Liver (tissue), 9 donors: Measurements from ENCODE around the gene SYF2. TPM values are rescaled to one million over a fixed set of nuclear protein-coding genes. Genes with fewer than 3 reads are reported as not detected.
"Not testable (repeated sequence)": the region's sequence is repeated elsewhere in the genome, so short reads cannot be mapped to it uniquely, and the experiment has no call there.

Source experiments
- DNase-seq: peaks from one replicate; pipeline ENCODE4 v3.0.0-alpha.2; 2017; ENCODE audit warnings: low spot score
- H3K27ac ChIP-seq, 2 donors: one replicate each; pipeline ENCODE4 v1.7.0; 2013; ENCODE audit warnings: inconsistent platforms in 2 of 2, low read length in 2 of 2, control low read depth in 1 of 2, low read depth in 1 of 2, mild to moderate bottlenecking in 1 of 2
- H3K27me3 ChIP-seq, 4 donors: one replicate each; pipeline versions ENCODE4 v1.6.1 to v1.7.0; 2013; ENCODE audit warnings: low read length in 3 of 4, inconsistent platforms in 1 of 4, mild to moderate bottlenecking in 1 of 4, moderate library complexity in 1 of 4; ENCODE audit not compliant: control insufficient read depth in 4 of 4, insufficient read depth in 4 of 4
- H3K36me3 ChIP-seq, 4 donors: one replicate each; pipeline versions ENCODE4 v1.6.1 to v1.7.0; 2013; ENCODE audit warnings: low read length in 3 of 4, mild to moderate bottlenecking in 3 of 4, low read depth in 1 of 4, moderate library complexity in 1 of 4; ENCODE audit not compliant: control insufficient read depth in 4 of 4, insufficient read depth in 3 of 4
- H3K4me1 ChIP-seq, 4 donors: one replicate each; pipeline versions ENCODE4 v1.6.1 to v1.7.0; 2013; ENCODE audit warnings: low read length in 3 of 4, mild to moderate bottlenecking in 3 of 4, moderate library complexity in 1 of 4; ENCODE audit not compliant: control insufficient read depth in 4 of 4, insufficient read depth in 4 of 4
- H3K4me3 ChIP-seq, 3 donors: one replicate each; pipeline versions ENCODE4 v1.6.1 to v1.7.0; 2013; ENCODE audit warnings: low read length in 3 of 3, control low read depth in 1 of 3, low read depth in 1 of 3, mild to moderate bottlenecking in 1 of 3
- H3K9ac ChIP-seq, 2 donors: one replicate each; pipeline ENCODE4 v1.7.0; 2013; ENCODE audit warnings: low read length in 2 of 2, mild to moderate bottlenecking in 2 of 2, moderate library complexity in 2 of 2, control low read depth in 1 of 2, low read depth in 1 of 2
- H3K9me3 ChIP-seq, 4 donors: one replicate each; pipeline versions ENCODE4 v1.6.1 to v1.7.0; 2013; ENCODE audit warnings: low read length in 3 of 4; ENCODE audit not compliant: control insufficient read depth in 4 of 4
- EGR1 ChIP-seq, 2 donors: IDR thresholded peaks; 2 replicates each; pipeline ENCODE4 v1.6.1; 2016 to 2018; ENCODE audit warnings: antibody characterized with exemption in 2 of 2, low read depth in 2 of 2
- WGBS: extraction: QIAGEN DNeasy Blood & Tissue Kit; methylation state at CpG from one replicate; pipeline ENCODE4 v1.1.7; 2013; 5-methylcytosine and 5-hydroxymethylcytosine counted together
- polyA plus RNA-seq, 2 donors: library from polyadenylated mRNA; stranded (reverse) in 1 of 2; unstranded in 1 of 2; fragments of 200-250 nt in 1 of 2; fragments of >200 nt in 1 of 2; fragmentation: Nextera tagmentation in 1 of 2; extraction: Ambion mirVana in 1 of 2; gene quantifications; one replicate each; pipeline versions ENCODE4 v1.2.1 to v1.2.3, GENCODE V29; 2013 to 2015
- total RNA-seq, 2 donors: library from RNA; depleted of rRNA; stranded (reverse); fragments of >200 nt; gene quantifications; one replicate each; pipeline ENCODE4 v1.2.3, GENCODE V29; 2014
- donor health status: healthy.
- donor health status: healthy.
- donor health status: healthy.
- donor health status: healthy.
- donor health status: healthy.

The SYF2 gene
- total and polyA plus RNA-seq, 4 donors, result 12.0 to 24.0 (median 15.2) TPM

GRCh38 chr1:25278358-25278757 is 46.1 kb upstream of the SYF2 start:
- 67% methylated on average over 2 of the region's 2 CpGs for whole genome bisulfite sequencing
- not testable (repeated sequence) for H3K9me3 ChIP-seq, H3K27me3 ChIP-seq, H3K36me3 ChIP-seq, H3K27ac ChIP-seq, H3K4me1 ChIP-seq, H3K4me3 ChIP-seq, DNase-seq, H3K9ac ChIP-seq

- H3K27ac ChIP-seq, H3K4me3 ChIP-seq, H3K9me3 ChIP-seq, H3K36me3 ChIP-seq, H3K4me1 ChIP-seq, H3K27me3 ChIP-seq, H3K9ac ChIP-seq, DNase-seq: not testable (repeated sequence)
- 86% methylated on average over 1 of the region's 1 CpG for WGBS
Observed at GRCh38 chr1:25277295-25277694, 45.0 kb upstream of the SYF2 start.

- H3K36me3 ChIP-seq, DNase-seq, H3K9me3 ChIP-seq, H3K9ac ChIP-seq, H3K27me3 ChIP-seq, H3K4me3 ChIP-seq, H3K4me1 ChIP-seq, H3K27ac ChIP-seq: not testable (repeated sequence)
- 83% methylated on average over 4 of the region's 4 CpGs for WGBS
Observed at GRCh38 chr1:25275648-25276047, 43.3 kb upstream of the SYF2 start.

GRCh38 chr1:25272238-25272637 is 39.9 kb upstream of the SYF2 start, which contains the start of gene RHD:
RHD (plus strand) TSS chr1:25272509; CDS start chr1:25272548, 39 bp downstream.
- 89% methylated on average over 8 of the region's 8 CpGs for WGBS
- H3K4me3 ChIP-seq, H3K27ac ChIP-seq, DNase-seq, H3K9ac ChIP-seq, H3K36me3 ChIP-seq, H3K4me1 ChIP-seq, H3K27me3 ChIP-seq, H3K9me3 ChIP-seq: not testable (repeated sequence)

- H3K27me3 ChIP-seq, H3K4me1 ChIP-seq, H3K36me3 ChIP-seq, H3K9me3 ChIP-seq, DNase-seq: not testable (repeated sequence)
- H3K9ac ChIP-seq, result peak overlapping the region in 1 of 2 donors; percentile 22
- WGBS, result 36% methylated on average over 14 of the region's 14 CpGs
- peak overlapping the region in 1 of 3 donors; percentile 46 for H3K4me3 ChIP-seq
- peak overlapping the region in 1 of 2 donors; percentile 74 for H3K27ac ChIP-seq
Observed at GRCh38 chr1:25268143-25268760, 36.0 kb upstream of the SYF2 start.

GRCh38 chr1:25267288-25268142 is 35.2 kb upstream of the SYF2 start:
- Histone ChIP-seq H3K4me3 (peak overlapping the region in 2 of 3 donors; percentile 41 to 46), H3K9ac (peak overlapping the region in 1 of 2 donors; percentile 22), H3K27ac (peak overlapping the region; percentile 74 to 79)
- peak in 1 of 2 donors; percentile 34 for TF ChIP-seq EGR1 (IDR thresholded peaks at IDR 0.05; ENCODE audit: low read depth in 2 of 2)
- not testable (repeated sequence) for H3K4me1 ChIP-seq, H3K9me3 ChIP-seq, H3K36me3 ChIP-seq, H3K27me3 ChIP-seq
- DNase-seq, result peak; percentile 65
- under 1% methylated on average over 35 of the region's 56 CpGs for WGBS

GRCh38 chr1:25266554-25267287 is 34.4 kb upstream of the SYF2 start:
- not testable (repeated sequence) for H3K9ac ChIP-seq, DNase-seq, H3K27ac ChIP-seq

GRCh38 chr1:25260336-25260735 is 28.0 kb upstream of the SYF2 start:
- not testable (repeated sequence) for H3K27ac ChIP-seq

More at GRCh38 chr1:25266554-25267287, 34.4 kb upstream of the SYF2 start:
- not testable (repeated sequence) for H3K9me3 ChIP-seq, H3K4me1 ChIP-seq, H3K27me3 ChIP-seq, H3K36me3 ChIP-seq
- H3K4me3 ChIP-seq, result peak overlapping the region; percentile 8 to 57 (median 46)
- WGBS, result 1% methylated on average over 22 of the region's 45 CpGs

More at GRCh38 chr1:25260336-25260735, 28.0 kb upstream of the SYF2 start:
- not testable (repeated sequence) for H3K9me3 ChIP-seq, H3K4me3 ChIP-seq, H3K4me1 ChIP-seq, H3K27me3 ChIP-seq, H3K9ac ChIP-seq, DNase-seq, H3K36me3 ChIP-seq
- 90% methylated on average over 3 of the region's 3 CpGs for WGBS
